MCF 10A (cell line): Measurements from ENCODE around the gene PRRC2B. TPM values are rescaled to one million over a fixed set of nuclear protein-coding genes. Genes with fewer than 3 reads are reported as not detected.

Experiments
- BruUV-seq: library from RNA; stranded (reverse); fragments of 400-500 nt; replicated peaks from 2 replicates; lab custom pipeline; 2021; lab: Mats Ljungman, UMichigan
- CTCF ChIA-PET: fragments of 300-600 bp; sonication (Branson Sonifier 250); formaldehyde crosslinking; extraction: SDS; loops from one replicate; lab custom pipeline; 2021; ENCODE audit warnings: antibody characterized with exemption, inconsistent platforms; lab: Yijun Ruan, JAX
- POLR2A ChIA-PET: fragments of 300-600, 350-650 bp; sonication (Branson Sonifier 250); formaldehyde crosslinking; extraction: SDS; loops from one replicate; lab custom pipeline; 2020; ENCODE audit warnings: antibody characterized with exemption, inconsistent platforms; lab: Yijun Ruan, JAX
- DNase-seq: peaks from one replicate; pipeline ENCODE4 v3.0.0-alpha.2; 2018; ENCODE audit not compliant: unreplicated experiment
- H3K27ac Mint-ChIP-seq: one replicate; pipeline ENCODE4 v1.8.0; 2022; ENCODE audit warnings: mild to moderate bottlenecking, low read depth, mixed read lengths; ENCODE audit not compliant: unreplicated experiment
- H3K27me3 Mint-ChIP-seq: one replicate; pipeline ENCODE4 v1.8.0; 2022; ENCODE audit warnings: mixed read lengths; ENCODE audit not compliant: insufficient read depth, unreplicated experiment
- H3K36me3 Mint-ChIP-seq: one replicate; pipeline ENCODE4 v1.8.0; 2022; ENCODE audit warnings: mild to moderate bottlenecking, moderate library complexity, mixed read lengths; ENCODE audit not compliant: insufficient read depth, unreplicated experiment
- H3K4me1 Mint-ChIP-seq: one replicate; pipeline ENCODE4 v1.8.0; 2022; ENCODE audit warnings: mixed read lengths; ENCODE audit not compliant: insufficient read depth, unreplicated experiment
- H3K4me3 Mint-ChIP-seq: one replicate; pipeline ENCODE4 v1.8.0; 2022; ENCODE audit warnings: mild to moderate bottlenecking, moderate library complexity, mixed read lengths; ENCODE audit not compliant: unreplicated experiment
- H3K9me3 Mint-ChIP-seq: one replicate; pipeline ENCODE4 v1.8.0; 2022; ENCODE audit warnings: mixed read lengths; ENCODE audit not compliant: unreplicated experiment
- CTCF ChIP-seq: fragments of 200-600 bp; IDR thresholded peaks from one replicate; pipeline ENCODE4 v1.8.0; 2022; ENCODE audit warnings: antibody characterized with exemption, mild to moderate bottlenecking; ENCODE audit not compliant: unreplicated experiment
- intact Hi-C: fragments of 100-400 bp; cut with micrococcal nuclease; formaldehyde crosslinking; loops from 2 replicates; pipeline ENCODE4 v1.14.1; 2022
- total RNA-seq: library from RNA; stranded (reverse); gene quantifications from 2 replicates; pipeline ENCODE4 v1.2.3, GENCODE V29; 2022

PRRC2B gene
- total RNA-seq, 1 experiment from 2014 or later, result 186 TPM

GRCh38 chr9:131534721-131535237, 140.9 kb downstream of the PRRC2B start:
- DNase-seq, result no peak
- no peak for TF ChIP-seq CTCF
- H3K4me1 Mint-ChIP-seq, result no peaks in the 10 kb centered on the region
- no TSS peak for BruUV-seq
- H3K36me3 Mint-ChIP-seq, result no peaks in the 10 kb centered on the region
- POLR2A ChIA-PET, result interaction anchor here (0.6 kb wide), 1 partner anchor 41 kb away, joined by 3 read pairs; no protein-coding TSS in a partner anchor
- H3K27ac Mint-ChIP-seq, result no peak overlapping the region
- no peak overlapping the region for H3K4me3 Mint-ChIP-seq
- H3K27me3 Mint-ChIP-seq, result no peaks in the 10 kb centered on the region
- CTCF ChIA-PET, result no interaction called here
- H3K9me3 Mint-ChIP-seq, result no peaks in the 10 kb centered on the region
- intact Hi-C loops, result no loop called here

- ChIA-PET POLR2A (no interaction called here), CTCF (interaction anchor here (0.6 kb wide), 1 partner anchor 126 kb away, joined by 4 read pairs; no protein-coding TSS in a partner anchor)
- BruUV-seq, result no TSS peak
- intact Hi-C loops, result no loop called here
- Mint-ChIP-seq H3K4me3 (no peak overlapping the region), H3K9me3 (peaks cover 8% of the 10 kb centered on the region), H3K4me1 (no peaks in the 10 kb centered on the region), H3K27me3 (no peaks in the 10 kb centered on the region), H3K27ac (no peak overlapping the region), H3K36me3 (no peaks in the 10 kb centered on the region)
- DNase-seq, result no peak
- TF ChIP-seq CTCF, result no peak
Observed at GRCh38 chr9:131537946-131538345, 144.1 kb downstream of the PRRC2B start.

GRCh38 chr9:131539223-131539923, 145.5 kb downstream of the PRRC2B start:
- ChIA-PET CTCF (interaction anchor here (0.5 kb wide), 1 partner anchor 16 kb away, joined by 3 read pairs; no protein-coding TSS in a partner anchor), POLR2A (interaction anchor here (1.1 kb wide), 1 partner anchor 208 kb away, joined by 4 read pairs; no protein-coding TSS in a partner anchor)
- no peaks in the 10 kb centered on the region for H3K4me1 Mint-ChIP-seq
- no peak for TF ChIP-seq CTCF
- peaks cover 15% of the 10 kb centered on the region for H3K9me3 Mint-ChIP-seq
- no peak overlapping the region for H3K27ac Mint-ChIP-seq
- no peak for DNase-seq
- intact Hi-C loops, result no loop called here
- no peaks in the 10 kb centered on the region for H3K27me3 Mint-ChIP-seq
- no TSS peak for BruUV-seq
- no peak overlapping the region for H3K4me3 Mint-ChIP-seq
- no peaks in the 10 kb centered on the region for H3K36me3 Mint-ChIP-seq

- H3K36me3 Mint-ChIP-seq, result no peaks in the 10 kb centered on the region
- no peak overlapping the region for H3K4me3 Mint-ChIP-seq
- no TSS peak for BruUV-seq
- peaks cover 3% of the 10 kb centered on the region for H3K4me1 Mint-ChIP-seq
- H3K27ac Mint-ChIP-seq, result no peak overlapping the region
- intact Hi-C loops, result no loop called here
- TF ChIP-seq CTCF, result no peak
- ChIA-PET POLR2A (interaction anchor here (0.7 kb wide), 1 partner anchor 66 kb away, joined by 3 read pairs; no protein-coding TSS in a partner anchor), CTCF (interaction anchor here (0.7 kb wide), 1 partner anchor 95 kb away, joined by 3 read pairs; no protein-coding TSS in a partner anchor)
- no peak for DNase-seq
- H3K27me3 Mint-ChIP-seq, result peaks cover 14% of the 10 kb centered on the region
- H3K9me3 Mint-ChIP-seq, result peaks cover 15% of the 10 kb centered on the region
Observed at GRCh38 chr9:131543141-131543540, 149.3 kb downstream of the PRRC2B start.
